A673 (cell line): Measurements from ENCODE around the gene RNF220. TPM values are rescaled to one million over a fixed set of nuclear protein-coding genes. Genes with fewer than 3 reads are reported as not detected.

ENCODE experiments used
- BruUV-seq: library from RNA; stranded (reverse); fragments of 400-500 nt; replicated peaks from 2 replicates; lab custom pipeline; 2021; lab: Mats Ljungman, UMichigan
- CTCF ChIA-PET: fragments of 300-600 bp; sonication (Branson Sonifier 250); formaldehyde crosslinking; loops from one replicate; lab custom pipeline; 2022; ENCODE audit warnings: antibody characterized with exemption; lab: Charles Lee
- POLR2A ChIA-PET: fragments of 300-600 bp; sonication (Branson Sonifier 250); formaldehyde crosslinking; loops from one replicate; lab custom pipeline; 2022; ENCODE audit warnings: antibody characterized with exemption; ENCODE audit not compliant: low non-redundant PET; lab: Charles Lee
- DNase-seq: peaks from one replicate; pipeline ENCODE4 v3.0.0-alpha.2; 2015; ENCODE audit warnings: low spot score
- H3K27ac ChIP-seq: fragments of 200-600 bp; sonication (generic); 2 replicates; pipeline ENCODE4 v1.5.1; 2016; ENCODE audit warnings: mixed run types, low read depth, mild to moderate bottlenecking, mixed read lengths, antibody characterized with exemption, low read length; ENCODE audit not compliant: poor library complexity, severe bottlenecking
- H3K27me3 ChIP-seq: fragments of 200-600 bp; sonication (generic); replicated peaks from 2 replicates; pipeline ENCODE4 v1.6.1; 2017; ENCODE audit warnings: mixed run types, low read depth, mild to moderate bottlenecking, mixed read lengths, antibody characterized with exemption, low read length; ENCODE audit not compliant: insufficient read depth, poor library complexity
- H3K36me3 ChIP-seq: fragments of 200-600 bp; sonication (generic); 2 replicates; pipeline ENCODE4 v1.6.1; 2016; ENCODE audit warnings: mixed run types, mild to moderate bottlenecking, mixed read lengths, antibody characterized with exemption, low read length; ENCODE audit not compliant: insufficient read depth, poor library complexity, severe bottlenecking
- H3K4me1 ChIP-seq: fragments of 200-600 bp; sonication (generic); 2 replicates; pipeline ENCODE4 v1.6.1; 2017; ENCODE audit warnings: mixed run types, mild to moderate bottlenecking, mixed read lengths, antibody characterized with exemption, low read length; ENCODE audit not compliant: insufficient read depth, poor library complexity, severe bottlenecking
- H3K4me3 ChIP-seq: fragments of 200-600 bp; sonication (generic); 2 replicates; pipeline ENCODE4 v1.5.1; 2016; ENCODE audit warnings: low read depth, mixed run types, mild to moderate bottlenecking, mixed read lengths, low read length; ENCODE audit not compliant: poor library complexity, severe bottlenecking
- H3K9me3 ChIP-seq: fragments of 200-600 bp; sonication (generic); 2 replicates; pipeline ENCODE4 v1.6.1; 2016; ENCODE audit warnings: mixed run types, low read depth, mild to moderate bottlenecking, mixed read lengths, antibody characterized with exemption, low read length; ENCODE audit not compliant: poor library complexity, severe bottlenecking
- CTCF ChIP-seq: fragments of 300-800, 200-600 bp; sonication (generic); conservative IDR thresholded peaks from 2 replicates; pipeline ENCODE4 v1.5.1; 2017; ENCODE audit warnings: low read depth, mild to moderate bottlenecking, antibody characterized with exemption, low read length, moderate library complexity, mixed read lengths
- EZH2 ChIP-seq: fragments of 200-600 bp; sonication (generic); IDR thresholded peaks from 2 replicates; pipeline ENCODE4 v1.6.1; 2017; ENCODE audit warnings: borderline replicate concordance, low read depth, mild to moderate bottlenecking, mixed read lengths, antibody characterized with exemption, low read length; ENCODE audit not compliant: poor library complexity, severe bottlenecking
- intact Hi-C: fragments of 100-400 bp; cut with micrococcal nuclease; formaldehyde crosslinking; loops from one replicate; pipeline ENCODE4 v1.10.0; 2022; ENCODE audit not compliant: unreplicated experiment
- total RNA-seq: library from RNA; stranded (reverse); gene quantifications from 2 replicates; pipeline ENCODE4 v1.2.3, GENCODE V29; 2021

RNF220 gene
- total RNA-seq, 1 experiment from 2014 or later, result 80.6 TPM

- Histone ChIP-seq H3K36me3 (no peaks in the 10 kb centered on the region), H3K4me1 (peaks cover 32% of the 10 kb centered on the region), H3K4me3 (no peak overlapping the region), H3K9me3 (no peaks in the 10 kb centered on the region), H3K27ac (no peak overlapping the region), H3K27me3 (peaks cover 3% of the 10 kb centered on the region)
- no TSS peak for BruUV-seq
- intact Hi-C loops, result no loop called here
- no peak for DNase-seq
- TF ChIP-seq CTCF (no peak), EZH2 (no peak)
- POLR2A ChIA-PET, result no interaction called here
- CTCF ChIA-PET, result no interaction called here
Measured at GRCh38 chr1:44424747-44425146, 19.7 kb downstream of the RNF220 start.

- Histone ChIP-seq H3K36me3 (no peaks in the 10 kb centered on the region), H3K9me3 (no peaks in the 10 kb centered on the region), H3K4me1 (peaks cover 32% of the 10 kb centered on the region), H3K27ac (no peak overlapping the region), H3K4me3 (no peak overlapping the region), H3K27me3 (no peaks in the 10 kb centered on the region)
- TF ChIP-seq EZH2 (no peak), CTCF (no peak)
- intact Hi-C loops, result no loop called here
- no peak for DNase-seq
- ChIA-PET CTCF (no interaction called here), POLR2A (no interaction called here)
- no TSS peak for BruUV-seq
Measured at GRCh38 chr1:44425341-44426082, 20.5 kb downstream of the RNF220 start.

- intact Hi-C loops, result no loop called here
- no peaks in the 10 kb centered on the region for H3K36me3 ChIP-seq
- ChIA-PET CTCF (no interaction called here), POLR2A (no interaction called here)
- BruUV-seq, result no TSS peak
- H3K9me3 ChIP-seq, result no peaks in the 10 kb centered on the region
- TF ChIP-seq CTCF, result no peak
- TF ChIP-seq EZH2, result no peak
- H3K4me3 ChIP-seq, result no peak overlapping the region
- no peaks in the 10 kb centered on the region for H3K27me3 ChIP-seq
- no peak overlapping the region for H3K27ac ChIP-seq
- no peaks in the 10 kb centered on the region for H3K4me1 ChIP-seq
- no peak for DNase-seq
Measured at GRCh38 chr1:44431861-44432260, 26.8 kb downstream of the RNF220 start.
